Sigmoid colon (tissue), 4 donors: ENCODE measurements around the gene IL1RN.

ENCODE experiments used
- EP300 ChIP-seq, 4 donors: sonication (generic); formaldehyde crosslinking; IDR thresholded peaks; one replicate each; pipeline ENCODE4 v1.6.1; 2017; ENCODE audit warnings: antibody characterized with exemption in 4 of 4
- POLR2A ChIP-seq, 2 donors: fragments of 450-650 bp; IDR thresholded peaks; one replicate each; pipeline ENCODE4 v1.6.1; 2016; ENCODE audit warnings: antibody characterized with exemption in 2 of 2, mild to moderate bottlenecking in 2 of 2, moderate library complexity in 2 of 2
- POLR2AphosphoS5 ChIP-seq, 4 donors: sonication (generic); formaldehyde crosslinking; IDR thresholded peaks; one replicate each; pipeline ENCODE4 v1.6.1; 2017; ENCODE audit warnings: antibody characterized with exemption in 4 of 4
- TF ChIP-seq, protein P1 (sequence below), 4 experiments: fragments of 450-650 bp in 3 of 4; fragments of 200-600 bp in 1 of 4; IDR thresholded peaks; one replicate each; pipeline ENCODE4 v1.5.1; 2016 to 2019; ENCODE audit warnings: antibody characterized with exemption in 4 of 4, mild to moderate bottlenecking in 3 of 4, moderate library complexity in 2 of 4

GRCh38 chr2:113162869-113163268 is 35.5 kb downstream of the IL1RN start:
- TF ChIP-seq EP300 (IDR thresholded peaks at IDR 0.05): no peak
- TF ChIP-seq, protein P1, sequence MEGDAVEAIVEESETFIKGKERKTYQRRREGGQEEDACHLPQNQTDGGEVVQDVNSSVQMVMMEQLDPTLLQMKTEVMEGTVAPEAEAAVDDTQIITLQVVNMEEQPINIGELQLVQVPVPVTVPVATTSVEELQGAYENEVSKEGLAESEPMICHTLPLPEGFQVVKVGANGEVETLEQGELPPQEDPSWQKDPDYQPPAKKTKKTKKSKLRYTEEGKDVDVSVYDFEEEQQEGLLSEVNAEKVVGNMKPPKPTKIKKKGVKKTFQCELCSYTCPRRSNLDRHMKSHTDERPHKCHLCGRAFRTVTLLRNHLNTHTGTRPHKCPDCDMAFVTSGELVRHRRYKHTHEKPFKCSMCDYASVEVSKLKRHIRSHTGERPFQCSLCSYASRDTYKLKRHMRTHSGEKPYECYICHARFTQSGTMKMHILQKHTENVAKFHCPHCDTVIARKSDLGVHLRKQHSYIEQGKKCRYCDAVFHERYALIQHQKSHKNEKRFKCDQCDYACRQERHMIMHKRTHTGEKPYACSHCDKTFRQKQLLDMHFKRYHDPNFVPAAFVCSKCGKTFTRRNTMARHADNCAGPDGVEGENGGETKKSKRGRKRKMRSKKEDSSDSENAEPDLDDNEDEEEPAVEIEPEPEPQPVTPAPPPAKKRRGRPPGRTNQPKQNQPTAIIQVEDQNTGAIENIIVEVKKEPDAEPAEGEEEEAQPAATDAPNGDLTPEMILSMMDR (IDR thresholded peaks at IDR 0.05): no peak
- no peak for TF ChIP-seq POLR2A (IDR thresholded peaks at IDR 0.05)
- no peak for TF ChIP-seq POLR2AphosphoS5 (IDR thresholded peaks at IDR 0.05)
